GM19238 (cell line): Measurements from ENCODE around the gene SLC15A4.

Experiments used
- DNase-seq: peaks from one replicate; pipeline ENCODE4 v3.0.0; 2011; ENCODE audit warnings: low spot score; ENCODE audit not compliant: insufficient read length

Gene SLC15A4

DNA sequence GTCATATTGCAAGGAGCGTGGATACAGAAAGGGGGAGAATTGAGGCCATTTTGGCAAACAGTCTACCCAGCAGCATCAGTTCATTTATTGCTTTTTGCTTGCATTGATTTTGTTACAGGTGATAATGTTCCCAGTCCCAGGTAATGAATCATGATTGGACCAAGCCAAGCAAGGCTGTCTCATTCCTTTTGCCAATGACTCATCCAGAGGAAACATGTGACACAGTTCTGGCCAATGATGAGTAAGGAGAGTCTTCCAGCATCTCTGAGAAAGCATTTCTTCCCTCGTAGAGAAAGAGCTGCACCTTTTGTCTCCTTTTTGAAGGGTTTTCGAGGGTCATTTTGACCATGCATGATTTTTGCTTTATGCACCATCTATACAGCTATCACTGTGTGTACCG, 68.2 kb downstream of the SLC15A4 start:
- DNase-seq, result no peak

DNA sequence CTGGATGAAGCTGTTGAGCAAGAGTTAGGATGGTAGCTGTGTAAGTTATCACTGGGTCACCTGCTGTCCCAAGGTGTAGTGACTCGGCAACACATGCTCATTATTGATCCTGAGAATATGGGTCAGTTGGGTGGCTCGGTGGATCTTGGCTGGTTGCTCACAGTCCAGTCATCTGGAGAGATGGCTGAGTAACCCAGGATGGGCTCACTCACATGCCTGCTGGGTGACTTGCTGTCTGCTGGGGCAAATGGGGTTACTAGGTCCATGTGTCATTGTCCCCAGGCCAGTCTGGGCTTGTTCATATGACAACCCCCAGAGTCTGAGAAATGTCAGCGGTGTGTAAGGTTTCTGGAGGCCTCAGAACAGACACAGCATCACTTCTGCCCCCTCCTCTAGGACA, 69.5 kb downstream of the SLC15A4 start:
- no peak for DNase-seq

DNA sequence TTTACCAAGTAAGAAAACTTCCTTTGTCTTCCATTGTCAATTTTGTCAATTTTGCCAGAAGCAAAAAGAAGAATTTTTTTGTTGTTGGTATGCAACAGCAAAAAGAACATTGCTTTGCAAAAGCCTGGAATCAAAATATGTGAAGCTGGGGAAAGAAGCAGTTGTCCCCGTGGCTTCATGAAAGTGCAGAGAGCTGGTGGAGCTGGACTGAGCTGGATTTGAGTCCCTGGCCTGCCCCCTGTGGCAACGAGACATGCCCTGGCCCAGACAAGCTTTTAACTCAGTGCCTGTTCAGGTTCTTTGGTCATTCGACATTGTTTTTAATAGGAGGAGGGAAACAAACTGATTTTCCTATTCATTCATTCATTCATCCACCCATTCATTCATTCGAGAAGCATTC, 70.3 kb downstream of the SLC15A4 start:
- DNase-seq, result no peak

DNA sequence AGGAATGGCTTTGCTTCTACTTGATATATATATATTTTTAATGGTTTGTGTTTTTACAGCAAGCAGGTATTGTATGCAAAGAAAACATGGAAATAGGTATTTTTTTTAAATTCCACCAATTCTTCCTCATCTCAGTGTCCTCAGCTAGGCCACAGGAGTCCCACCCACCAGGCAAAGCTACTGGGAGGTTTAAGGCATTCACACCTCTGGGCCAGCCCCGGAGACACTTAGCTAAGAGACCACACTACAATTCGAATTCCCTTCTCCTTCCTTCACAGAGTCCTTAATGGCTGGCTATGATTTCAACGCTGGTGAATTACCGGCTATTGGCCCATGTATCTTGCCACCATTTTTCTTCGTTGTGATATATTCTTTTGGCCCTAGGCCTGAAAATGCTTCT, 71.4 kb downstream of the SLC15A4 start:
- DNase-seq, result no peak

DNA sequence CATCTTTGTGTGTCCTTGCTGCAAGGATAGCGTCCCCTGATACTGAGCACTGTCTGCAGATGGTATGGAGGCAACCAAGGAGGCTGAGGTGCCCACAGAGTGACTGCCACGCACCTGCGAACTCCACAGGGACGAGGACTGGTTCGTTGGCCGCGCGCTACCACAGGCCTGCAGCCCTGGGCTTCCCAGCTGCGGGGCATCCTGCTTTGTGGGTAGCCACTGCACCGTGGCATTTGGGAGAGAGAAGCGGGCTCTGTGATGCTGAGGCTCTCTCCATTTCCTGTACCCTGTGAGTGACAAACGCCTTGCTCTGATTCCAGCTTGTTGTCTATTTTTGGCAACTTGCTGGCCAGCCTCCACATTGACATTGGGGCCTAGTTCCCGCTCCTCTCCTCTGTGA, 76.3 kb downstream of the SLC15A4 start:
- DNase-seq, result no peak

DNA sequence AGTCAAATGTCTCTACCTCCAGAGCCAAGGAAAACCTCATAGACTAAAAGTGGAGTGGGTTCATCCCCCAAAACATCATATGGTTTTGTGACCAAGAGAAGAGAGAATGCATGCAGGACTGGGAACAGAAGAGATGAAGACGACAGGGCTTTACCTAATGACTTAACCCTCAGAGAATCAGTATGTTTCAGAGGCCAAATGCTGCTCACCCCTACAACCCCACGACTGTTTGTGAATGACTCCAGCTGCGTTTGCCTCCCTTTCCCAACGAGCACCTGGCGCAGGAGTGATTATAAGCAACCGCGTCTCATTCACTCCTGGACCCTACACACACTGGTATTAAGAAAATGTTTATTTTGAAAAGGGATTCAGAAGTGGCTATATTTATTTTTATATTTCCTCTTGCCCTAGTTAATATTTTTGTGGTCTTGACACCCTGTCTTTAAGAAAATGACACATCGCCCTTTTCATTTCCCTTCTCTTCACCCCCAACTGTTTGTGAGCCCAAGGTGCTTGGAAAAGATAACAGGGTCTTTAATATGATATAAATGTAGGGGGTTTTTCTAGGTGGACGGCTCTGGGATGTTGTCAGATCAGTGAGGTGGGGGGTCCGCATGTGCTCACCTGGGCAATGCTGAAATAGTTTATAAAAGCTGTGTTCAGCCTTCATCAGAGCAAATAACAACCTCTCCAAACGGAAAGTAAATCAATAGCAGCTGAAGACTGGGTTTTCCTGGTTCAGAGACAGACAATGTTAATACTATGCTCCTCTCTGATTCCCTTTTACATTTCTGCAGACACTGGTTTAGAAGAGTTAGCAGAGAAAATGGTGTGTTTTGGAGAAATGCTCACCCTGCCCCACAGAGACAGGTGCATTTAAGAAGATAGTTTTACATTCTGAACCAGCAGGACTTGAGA, 77.7 kb downstream of the SLC15A4 start:
- no peak for DNase-seq

DNA sequence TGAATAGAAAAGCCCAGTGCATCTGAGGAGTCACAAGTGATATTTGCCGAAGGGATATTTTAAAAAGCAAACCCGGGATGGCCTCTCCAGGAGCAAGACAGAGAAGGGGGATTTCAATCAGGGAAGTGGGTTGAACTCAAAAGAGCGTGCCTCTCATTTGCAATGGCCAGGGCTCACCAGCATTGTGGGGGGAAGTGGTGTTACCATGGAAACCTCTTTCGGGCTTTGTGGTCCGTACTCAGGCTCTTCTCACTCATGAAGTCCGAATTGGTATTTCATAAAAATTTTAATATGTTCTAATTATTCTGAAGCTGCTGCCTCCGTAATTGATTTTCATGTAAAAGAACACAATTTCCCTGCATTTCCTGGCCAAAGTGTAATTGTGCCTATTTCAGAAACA, 79.8 kb downstream of the SLC15A4 start:
- no peak for DNase-seq
